SK-N-SH treated with all-trans-retinoic acid at 6 μM for 48 hours (cell line): ENCODE data around the gene OPRM1.

Experiments used
- ZC3H10 ChIP-seq: fragments of 250-450 bp; sonication (Bioruptor Pico); IDR thresholded peaks from 2 replicates; pipeline ENCODE4 v1.5.1; 2021; ENCODE audit warnings: mild to moderate bottlenecking, moderate library complexity
- ZNF565 ChIP-seq: fragments of 450-650 bp; formaldehyde crosslinking; conservative IDR thresholded peaks from 2 replicates; pipeline ENCODE4 v1.5.0; 2020; ENCODE audit warnings: low read depth, mild to moderate bottlenecking, moderate library complexity
- TF ChIP-seq, protein P1 (sequence below): fragments of 250-450 bp; sonication (Bioruptor Pico); IDR thresholded peaks from 2 replicates; pipeline ENCODE4 v1.5.0; 2020; ENCODE audit warnings: mild to moderate bottlenecking, moderate library complexity

- TF ChIP-seq, protein P1, sequence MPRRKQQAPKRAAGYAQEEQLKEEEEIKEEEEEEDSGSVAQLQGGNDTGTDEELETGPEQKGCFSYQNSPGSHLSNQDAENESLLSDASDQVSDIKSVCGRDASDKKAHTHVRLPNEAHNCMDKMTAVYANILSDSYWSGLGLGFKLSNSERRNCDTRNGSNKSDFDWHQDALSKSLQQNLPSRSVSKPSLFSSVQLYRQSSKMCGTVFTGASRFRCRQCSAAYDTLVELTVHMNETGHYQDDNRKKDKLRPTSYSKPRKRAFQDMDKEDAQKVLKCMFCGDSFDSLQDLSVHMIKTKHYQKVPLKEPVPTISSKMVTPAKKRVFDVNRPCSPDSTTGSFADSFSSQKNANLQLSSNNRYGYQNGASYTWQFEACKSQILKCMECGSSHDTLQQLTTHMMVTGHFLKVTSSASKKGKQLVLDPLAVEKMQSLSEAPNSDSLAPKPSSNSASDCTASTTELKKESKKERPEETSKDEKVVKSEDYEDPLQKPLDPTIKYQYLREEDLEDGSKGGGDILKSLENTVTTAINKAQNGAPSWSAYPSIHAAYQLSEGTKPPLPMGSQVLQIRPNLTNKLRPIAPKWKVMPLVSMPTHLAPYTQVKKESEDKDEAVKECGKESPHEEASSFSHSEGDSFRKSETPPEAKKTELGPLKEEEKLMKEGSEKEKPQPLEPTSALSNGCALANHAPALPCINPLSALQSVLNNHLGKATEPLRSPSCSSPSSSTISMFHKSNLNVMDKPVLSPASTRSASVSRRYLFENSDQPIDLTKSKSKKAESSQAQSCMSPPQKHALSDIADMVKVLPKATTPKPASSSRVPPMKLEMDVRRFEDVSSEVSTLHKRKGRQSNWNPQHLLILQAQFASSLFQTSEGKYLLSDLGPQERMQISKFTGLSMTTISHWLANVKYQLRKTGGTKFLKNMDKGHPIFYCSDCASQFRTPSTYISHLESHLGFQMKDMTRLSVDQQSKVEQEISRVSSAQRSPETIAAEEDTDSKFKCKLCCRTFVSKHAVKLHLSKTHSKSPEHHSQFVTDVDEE (CRISPR knock-in tag) = no peak
- TF ChIP-seq ZC3H10 = no peak
- TF ChIP-seq ZNF565 = no peak
Measured at GRCh38 chr6:154161689-154162088, 122.6 kb downstream of the OPRM1 start.
